Pancreas (tissue), 10 donors: Measurements from ENCODE around the gene PIP5K1C. TPM values are rescaled to one million over a fixed set of nuclear protein-coding genes. Genes with fewer than 3 reads are reported as not detected.
A peak's percentile ranks its signal among the peaks of the same experiment; 100 is the strongest.
"Not testable (repeated sequence)": the region's sequence is repeated elsewhere in the genome, so short reads cannot be mapped to it uniquely, and the experiment has no call there.

ENCODE experiments used
- ATAC-seq, 4 donors: fragments of 200-7000 bp; cut with Tn5 transposase; one replicate each; pipeline versions ENCODE4 v1.8.0 to v1.9.1; 2020; ENCODE audit warnings: mild to moderate bottlenecking in 4 of 4, moderate library complexity in 4 of 4
- DNase-seq, 6 donors: peaks; one replicate each; pipeline ENCODE4 v3.0.0-alpha.2; 2020
- FAIRE-seq: peaks from 2 replicates; lab custom pipeline; 2012; peaks lifted over from hg19 to GRCh38; lab: Jason Lieb, UNC
- H3K27ac ChIP-seq, 4 donors: fragments of 200-600 bp; sonication (generic); 1 replicate in 3 of 4; 2 replicates in 1 of 4; pipeline versions ENCODE4 v1.5.0 to v1.8.0; 2020
- H3K27me3 ChIP-seq, 4 donors: fragments of 200-600 bp; one replicate each; pipeline ENCODE4 v1.8.0; 2021
- H3K36me3 ChIP-seq, 3 donors: fragments of 200-600 bp; sonication (generic) in 1 of 3; one replicate each; pipeline versions ENCODE4 v1.5.0 to v1.8.0; 2020 to 2021
- H3K4me1 ChIP-seq, 3 donors: fragments of 200-600 bp; one replicate each; pipeline ENCODE4 v1.8.0; 2021
- H3K4me3 ChIP-seq, 4 donors: fragments of 200-600 bp; sonication (generic) in 2 of 4; one replicate each; pipeline versions ENCODE4 v1.5.0 to v1.8.0; 2020 to 2021
- H3K9me3 ChIP-seq, 4 donors: fragments of 200-600 bp; one replicate each; pipeline ENCODE4 v1.8.0; 2021
- WGBS, 2 donors: extraction: QIAGEN DNeasy Blood & Tissue Kit; methylation state at CpG; one replicate each; pipeline ENCODE4 v1.1.7; 2013; 5-methylcytosine and 5-hydroxymethylcytosine counted together
- intact Hi-C, 3 donors: fragments of 100-400 bp; cut with DNase I; formaldehyde crosslinking; loops; one replicate each; pipeline versions ENCODE4 v1.11.1 to v1.14.2; 2022
- polyA plus RNA-seq, 2 donors: library from polyadenylated mRNA; stranded (reverse); fragments of 200-250 nt; gene quantifications; one replicate each; pipeline ENCODE4 v1.2.3, GENCODE V29; 2013
- total RNA-seq, 6 donors: library from RNA; stranded (reverse); fragmentation: NEBNext Ultra II Directional in 4 of 6; extraction: Animal tissue kit (Norgen Biotek cat#: 25700) in 4 of 6; gene quantifications; one replicate each; pipeline versions ENCODE4 v1.2.1 to v1.2.4, GENCODE V29; 2021 to 2023
- TF ChIP-seq, protein P1 (sequence below), 4 donors: fragments of 200-600 bp; sonication (generic) in 3 of 4; IDR thresholded peaks; one replicate each; pipeline versions ENCODE4 v1.5.0 to v1.8.0; 2021; ENCODE audit warnings: antibody characterized with exemption in 4 of 4
- donor health status: healthy with polysubstance abuse.
- donor health status: DM: no; HTN: no; CAD: no; lungs with moderate emphysema.
- donor health status: DM: no; HTN: no; CAD: no.
- donor health status: control.
- donor health status: control.
- donor health status: Bipolar disorder and iron deficiency.
- donor health status: DM: yes; HTN: yes; CAD: no.
- donor health status: DM: no; HTN: no; CAD: no.
- donor health status: DM: no; HTN: no; CAD: no.
- donor health status: DM: yes; HTN: yes; CAD: no.

The PIP5K1C gene
- total and polyA plus RNA-seq, 8 donors: 12.9 to 24.8 (median 14.9) TPM

DNA sequence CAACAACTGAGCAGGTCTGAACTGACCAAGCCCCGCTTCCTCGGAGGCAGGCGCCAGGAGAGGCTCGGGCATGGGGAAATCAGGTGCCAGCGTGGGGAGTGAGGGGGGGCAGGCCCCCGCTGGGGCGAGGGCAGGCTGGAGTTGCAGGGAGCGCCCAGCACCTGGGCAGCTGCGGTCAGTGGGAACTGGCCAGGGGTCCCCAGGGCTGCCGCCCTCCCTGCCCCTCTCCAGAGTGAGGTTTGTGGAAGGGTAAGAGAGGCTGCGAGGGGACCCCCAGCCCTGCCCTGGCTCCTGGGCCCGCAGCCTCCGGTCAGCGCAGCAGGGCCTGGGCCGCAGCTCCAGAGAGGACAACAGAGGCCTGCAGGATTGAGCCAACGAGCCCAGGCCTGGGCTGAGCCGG is 32.5 kb downstream of the PIP5K1C start:
- intact Hi-C loops: loop anchor here in 1 of 3 donors (5.0 kb wide), 3 partner anchors 35 to 155 kb away; partner anchors contain the start of gene PIP5K1C
- 80 to 84% methylated on average over 7 to 17 of the region's 17 CpGs for WGBS, 2 donors
- FAIRE-seq: no peak
- H3K9me3 ChIP-seq: no peaks in the 10 kb centered on the region
- peak in 1 of 6 donors; percentile 63 for DNase-seq
- no peaks in the 10 kb centered on the region for H3K36me3 ChIP-seq
- H3K27me3 ChIP-seq: no peaks in the 10 kb centered on the region
- no peak for ATAC-seq
- H3K4me1 ChIP-seq: no peaks in the 10 kb centered on the region
- no peak overlapping the region for H3K4me3 ChIP-seq
- TF ChIP-seq, protein P1, sequence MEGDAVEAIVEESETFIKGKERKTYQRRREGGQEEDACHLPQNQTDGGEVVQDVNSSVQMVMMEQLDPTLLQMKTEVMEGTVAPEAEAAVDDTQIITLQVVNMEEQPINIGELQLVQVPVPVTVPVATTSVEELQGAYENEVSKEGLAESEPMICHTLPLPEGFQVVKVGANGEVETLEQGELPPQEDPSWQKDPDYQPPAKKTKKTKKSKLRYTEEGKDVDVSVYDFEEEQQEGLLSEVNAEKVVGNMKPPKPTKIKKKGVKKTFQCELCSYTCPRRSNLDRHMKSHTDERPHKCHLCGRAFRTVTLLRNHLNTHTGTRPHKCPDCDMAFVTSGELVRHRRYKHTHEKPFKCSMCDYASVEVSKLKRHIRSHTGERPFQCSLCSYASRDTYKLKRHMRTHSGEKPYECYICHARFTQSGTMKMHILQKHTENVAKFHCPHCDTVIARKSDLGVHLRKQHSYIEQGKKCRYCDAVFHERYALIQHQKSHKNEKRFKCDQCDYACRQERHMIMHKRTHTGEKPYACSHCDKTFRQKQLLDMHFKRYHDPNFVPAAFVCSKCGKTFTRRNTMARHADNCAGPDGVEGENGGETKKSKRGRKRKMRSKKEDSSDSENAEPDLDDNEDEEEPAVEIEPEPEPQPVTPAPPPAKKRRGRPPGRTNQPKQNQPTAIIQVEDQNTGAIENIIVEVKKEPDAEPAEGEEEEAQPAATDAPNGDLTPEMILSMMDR (IDR thresholded peaks at IDR 0.05): no peak
- H3K27ac ChIP-seq: no peak overlapping the region

DNA sequence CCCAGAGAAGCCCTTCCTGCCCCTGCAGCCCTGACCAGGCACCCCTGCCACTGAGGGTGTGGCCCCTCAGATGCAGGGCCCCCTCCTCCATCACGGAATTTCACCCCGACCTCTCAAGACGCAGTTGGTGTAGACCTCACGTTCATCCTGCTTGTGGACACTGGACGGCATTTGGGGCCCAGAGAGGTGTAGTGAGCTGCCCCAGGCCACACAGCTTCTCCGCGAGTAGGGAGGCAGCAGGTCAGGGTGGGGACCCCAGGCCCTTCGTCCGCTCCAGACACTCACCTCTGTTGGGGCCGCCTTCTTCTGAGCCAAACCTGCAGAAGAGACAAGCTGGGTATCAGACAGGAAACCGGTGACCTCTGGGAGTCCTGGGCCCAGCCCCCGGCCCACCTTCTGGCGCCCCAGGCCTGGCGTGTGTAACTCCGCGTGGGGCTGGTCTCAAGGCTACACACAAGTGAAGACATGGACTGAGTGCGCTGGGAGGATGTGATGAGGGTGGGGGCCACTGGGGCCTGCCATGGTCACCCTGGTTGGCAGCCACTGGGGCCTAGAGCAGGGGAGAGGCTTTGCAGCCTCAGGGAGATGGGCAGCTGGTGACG is 33.1 kb downstream of the PIP5K1C start:
- no peaks in the 10 kb centered on the region for H3K36me3 ChIP-seq
- peak in 1 of 6 donors; percentile 52 for DNase-seq
- H3K4me3 ChIP-seq: no peak overlapping the region
- no peaks in the 10 kb centered on the region for H3K4me1 ChIP-seq
- TF ChIP-seq, protein P1 (IDR thresholded peaks at IDR 0.05): no peak
- no peak for FAIRE-seq
- intact Hi-C loops: loop anchor here in 1 of 3 donors (5.0 kb wide), 3 partner anchors 35 to 155 kb away; partner anchors contain the start of gene PIP5K1C
- WGBS, 2 donors: 88 to 90% methylated on average over 18 of the region's 18 CpGs
- H3K27ac ChIP-seq: no peak overlapping the region
- H3K27me3 ChIP-seq: no peaks in the 10 kb centered on the region
- no peak for ATAC-seq
- no peaks in the 10 kb centered on the region for H3K9me3 ChIP-seq

DNA sequence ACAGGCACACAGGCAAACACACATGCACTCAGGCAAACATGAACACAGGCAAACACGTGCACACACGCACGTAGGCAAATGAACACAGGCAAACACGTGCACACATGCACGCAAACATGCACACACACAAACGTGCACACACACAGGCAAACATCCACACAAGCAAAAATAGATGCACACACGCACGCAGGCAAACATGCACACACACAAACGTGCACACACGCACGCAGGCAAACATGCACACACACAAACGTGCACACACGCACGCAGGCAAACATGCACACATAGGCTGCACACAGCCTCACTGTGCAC is 33.8 kb downstream of the PIP5K1C start:
- H3K36me3 ChIP-seq: not testable (repeated sequence)
- intact Hi-C loops: loop anchor here in 1 of 3 donors (5.0 kb wide), 3 partner anchors 36 to 156 kb away; partner anchors contain the start of gene PIP5K1C
- WGBS, 2 donors: 88% methylated on average over 14 of the region's 14 CpGs

DNA sequence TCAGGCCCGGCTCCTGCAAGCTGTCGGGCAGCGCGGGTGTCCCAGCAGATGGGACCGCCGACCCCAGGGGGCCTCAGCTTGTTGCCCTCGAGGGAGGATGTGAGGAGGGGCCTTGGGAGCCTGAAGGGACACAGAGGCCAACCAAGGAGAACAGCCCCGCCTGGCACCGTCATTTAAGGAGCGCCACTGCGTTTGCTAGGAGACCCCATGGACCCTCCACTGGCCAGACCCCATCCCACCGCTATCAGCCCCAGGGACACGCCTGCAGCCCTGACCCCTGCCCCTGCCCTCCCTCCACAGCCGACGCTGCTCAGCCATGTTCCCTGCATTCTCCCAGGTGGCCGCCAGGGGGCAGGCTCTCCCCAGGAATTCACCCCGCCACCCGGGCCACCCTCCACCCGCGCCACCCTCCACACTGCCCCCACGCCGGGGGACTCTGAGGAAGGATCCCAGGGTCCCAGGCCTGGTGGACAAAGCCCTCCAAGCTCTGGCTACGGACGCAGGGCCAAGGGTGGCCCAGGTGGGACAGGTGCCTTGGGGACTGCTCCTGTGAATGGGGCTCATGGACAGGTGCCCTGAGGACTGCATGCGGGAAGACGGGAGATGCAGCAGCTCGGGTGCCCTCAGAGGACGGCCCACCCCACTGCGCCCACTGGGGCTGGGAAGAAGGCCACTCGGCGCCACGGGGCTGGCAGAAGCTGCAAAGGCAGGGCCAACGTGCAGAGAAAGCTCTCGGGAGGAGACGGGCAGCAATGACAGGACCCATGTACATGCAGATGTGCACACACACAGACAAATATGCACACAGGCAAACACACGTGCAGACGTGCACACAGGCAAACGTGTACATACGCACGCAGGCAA is 34.4 kb downstream of the PIP5K1C start:
- Histone ChIP-seq H3K27me3 (no peaks in the 10 kb centered on the region), H3K27ac (no peak overlapping the region), H3K4me1 (no peaks in the 10 kb centered on the region), H3K9me3 (no peaks in the 10 kb centered on the region), H3K36me3 (no peaks in the 10 kb centered on the region), H3K4me3 (no peak overlapping the region)
- intact Hi-C loops: loop anchor here in 1 of 3 donors (5.0 kb wide), 3 partner anchors 36 to 156 kb away; partner anchors contain the start of gene PIP5K1C
- peak; percentile 36 to 91 (median 74) for DNase-seq
- TF ChIP-seq, protein P1 (IDR thresholded peaks at IDR 0.05): peak; percentile 93 to 96 (median 94)
- ATAC-seq: peak; percentile 75 to 90 (median 85)
- no peak for FAIRE-seq
- WGBS, 2 donors: 25 to 26% methylated on average over 37 to 40 of the region's 40 CpGs

More for the DNA sequence above, 33.8 kb downstream of the PIP5K1C start:
- H3K27ac ChIP-seq, H3K27me3 ChIP-seq, ATAC-seq, H3K9me3 ChIP-seq, DNase-seq, FAIRE-seq, H3K4me1 ChIP-seq, H3K4me3 ChIP-seq: not testable (repeated sequence)

DNA sequence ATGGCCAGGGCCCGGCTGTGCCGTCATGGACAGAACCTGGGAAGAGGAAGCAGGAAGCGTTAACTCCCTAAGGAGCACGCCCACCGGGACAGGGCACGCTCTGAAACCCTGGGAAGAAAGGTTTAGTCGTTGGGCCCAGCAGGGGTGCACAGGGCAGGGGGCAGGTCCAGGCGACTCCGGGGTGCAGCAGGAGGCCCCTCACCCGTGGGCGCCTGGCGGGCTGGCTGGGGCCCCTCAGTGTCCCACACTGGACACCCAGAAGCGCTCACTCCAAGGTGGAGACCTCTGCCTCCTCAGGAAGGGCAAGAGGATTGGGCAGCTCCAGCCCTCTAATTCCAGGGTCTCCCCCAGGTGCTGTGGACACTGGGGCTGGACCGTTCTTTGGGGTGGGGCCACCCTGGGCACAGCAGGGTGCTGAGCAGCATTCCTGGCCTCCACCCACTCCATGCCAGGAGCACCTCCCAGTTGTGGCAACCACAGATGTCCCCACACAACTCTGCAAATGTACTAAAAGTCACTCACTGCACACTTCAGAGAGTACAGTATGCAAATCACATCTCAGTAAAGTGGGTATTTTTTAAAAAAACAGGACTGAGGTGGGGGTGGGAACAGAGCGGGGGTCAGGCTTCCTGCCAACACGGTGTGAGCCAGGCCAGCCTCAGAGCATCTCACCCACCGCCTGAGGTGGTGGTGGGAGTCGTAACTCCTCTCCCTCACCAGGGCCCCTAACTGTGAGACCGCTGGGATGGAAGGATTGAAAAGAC is 35.2 kb downstream of the PIP5K1C start:
- FAIRE-seq: no peak
- 77 to 81% methylated on average over 16 to 19 of the region's 19 CpGs for WGBS, 2 donors

More for the DNA sequence above, 35.2 kb downstream of the PIP5K1C start:
- no peaks in the 10 kb centered on the region for H3K36me3 ChIP-seq
- H3K27me3 ChIP-seq: no peaks in the 10 kb centered on the region
- DNase-seq: peak in 2 of 6 donors; percentile 28 to 71
- TF ChIP-seq, protein P1 (IDR thresholded peaks at IDR 0.05): no peak
- intact Hi-C loops: loop anchor here in 1 of 3 donors (5.0 kb wide), 3 partner anchors 37 to 157 kb away; partner anchors contain the start of gene PIP5K1C
- no peak overlapping the region for H3K27ac ChIP-seq
- H3K4me1 ChIP-seq: no peaks in the 10 kb centered on the region
- H3K9me3 ChIP-seq: no peaks in the 10 kb centered on the region
- ATAC-seq: no peak
- no peak overlapping the region for H3K4me3 ChIP-seq
